ENCODE measurements around the gene CPA1. TPM values are rescaled to one million over a fixed set of nuclear protein-coding genes. Genes with fewer than 3 reads are reported as not detected.

Gene CPA1
- polyA plus RNA-seq, 1 donor: 6.5 TPM

GRCh38 chr7:130425796-130426195 lies 45.5 kb downstream of the CPA1 start:
- no peak for DNase-seq (ENCODE audit: low read depth)

GRCh38 chr7:130426564-130426963 lies 46.3 kb downstream of the CPA1 start:
- no peak for DNase-seq (ENCODE audit: low read depth)

- DNase-seq (ENCODE audit: low read depth): no peak
Measured at GRCh38 chr7:130429019-130429418, 48.7 kb downstream of the CPA1 start.

GRCh38 chr7:130430115-130430514 lies 49.8 kb downstream of the CPA1 start:
- DNase-seq (ENCODE audit: low read depth): no peak

- DNase-seq (ENCODE audit: low read depth): peak; percentile 97
Measured at GRCh38 chr7:130430841-130431666, 50.8 kb downstream of the CPA1 start.

GRCh38 chr7:130432886-130433285 lies 52.6 kb downstream of the CPA1 start:
- DNase-seq (ENCODE audit: low read depth): no peak

- DNase-seq (ENCODE audit: low read depth): no peak
Measured at GRCh38 chr7:130433301-130433700, 53.0 kb downstream of the CPA1 start.

GRCh38 chr7:130435311-130435854 lies 55.1 kb downstream of the CPA1 start:
- DNase-seq (ENCODE audit: low read depth): no peak

- DNase-seq (ENCODE audit: low read depth): no peak
Measured at GRCh38 chr7:130436253-130436652, 56.0 kb downstream of the CPA1 start.

Other genes starting within 250 kb of the CPA1 start
- 10.7 TPM for gene TMEM209, start 175.1 kb upstream of the CPA1 start, polyA plus RNA-seq (ENCODE audit: insufficient read length)
- gene SSMEM1, start 172.6 kb upstream of the CPA1 start, polyA plus RNA-seq (ENCODE audit: insufficient read length): not detected
- 0.49 TPM for gene CPA2, start 113.6 kb upstream of the CPA1 start, polyA plus RNA-seq (ENCODE audit: insufficient read length)
- gene CPA4, start 87.3 kb upstream of the CPA1 start, polyA plus RNA-seq (ENCODE audit: insufficient read length): 2.2 TPM
- 2.0 TPM for gene CPA5, start 35.7 kb upstream of the CPA1 start, polyA plus RNA-seq (ENCODE audit: insufficient read length)
- 22.9 TPM for gene CEP41, start 60.5 kb downstream of the CPA1 start, polyA plus RNA-seq (ENCODE audit: insufficient read length)
- 810 TPM for gene MEST, start 111.6 kb downstream of the CPA1 start, polyA plus RNA-seq (ENCODE audit: insufficient read length)